Motor neuron (in vitro differentiated cells): ENCODE measurements around the gene TOPAZ1. TPM values are rescaled to one million over a fixed set of nuclear protein-coding genes. Genes with fewer than 3 reads are reported as not detected.
A peak's percentile ranks its signal among the peaks of the same experiment; 100 is the strongest.

ENCODE experiments used
- ATAC-seq, 8 experiments: fragments of 200-7000 bp; cut with Tn5 transposase; replicated peaks in 6 of 8; 2 replicates each; pipeline ENCODE4 v1.8.0; 2021; ENCODE audit warnings: mild to moderate bottlenecking in 8 of 8, moderate library complexity in 8 of 8
- H3K27ac ChIP-seq, 2 donors: fragments of 250-450 bp; sonication (Bioruptor Pico); 2 replicates each; pipeline ENCODE4 v1.9.0; 2021; ENCODE audit warnings: antibody characterized with exemption in 2 of 2, mild to moderate bottlenecking in 2 of 2, moderate library complexity in 1 of 2
- H3K4me1 ChIP-seq, 2 donors: fragments of 250-450 bp; sonication (Bioruptor Pico); replicated peaks in 1 of 2; 2 replicates each; pipeline ENCODE4 v1.6.1; 2021; ENCODE audit warnings: antibody characterized with exemption in 2 of 2, mild to moderate bottlenecking in 2 of 2, moderate library complexity in 1 of 2
- H3K4me3 ChIP-seq, 5 donors: fragments of 250-450 bp; sonication (Bioruptor Pico); 2 replicates each; pipeline ENCODE4 v1.9.0; 2021; ENCODE audit warnings: antibody characterized with exemption in 5 of 5, mild to moderate bottlenecking in 5 of 5, moderate library complexity in 4 of 5
- WGBS, 10 experiments: fragments of 450-650 bp; shearing (Covaris generic); methylation state at CpG; one replicate each; pipeline ENCODE4 v1.0.0; 2022; 5-methylcytosine and 5-hydroxymethylcytosine counted together
- in situ Hi-C, 9 experiments: fragments of 400-800 bp; cut with MboI; loops; one replicate each; pipeline ENCODE4 v1.15.0; 2021; ENCODE audit warnings: low sequenced_read_pairs in 9 of 9, low pct_unique_long_range_greater_than_20kb in 2 of 9; ENCODE audit not compliant: unreplicated experiment in 9 of 9
- total RNA-seq, 8 experiments: library from RNA; unstranded; fragments of 300-600 nt; gene quantifications; 2 replicates each; pipeline versions ENCODE4 v1.2.3 to v1.2.4, GENCODE V29; 2022

TOPAZ1 gene
- total RNA-seq = under 1 TPM in 2 of 8 experiments, not detected in 6; 0.04 to 0.14 TPM

DNA sequence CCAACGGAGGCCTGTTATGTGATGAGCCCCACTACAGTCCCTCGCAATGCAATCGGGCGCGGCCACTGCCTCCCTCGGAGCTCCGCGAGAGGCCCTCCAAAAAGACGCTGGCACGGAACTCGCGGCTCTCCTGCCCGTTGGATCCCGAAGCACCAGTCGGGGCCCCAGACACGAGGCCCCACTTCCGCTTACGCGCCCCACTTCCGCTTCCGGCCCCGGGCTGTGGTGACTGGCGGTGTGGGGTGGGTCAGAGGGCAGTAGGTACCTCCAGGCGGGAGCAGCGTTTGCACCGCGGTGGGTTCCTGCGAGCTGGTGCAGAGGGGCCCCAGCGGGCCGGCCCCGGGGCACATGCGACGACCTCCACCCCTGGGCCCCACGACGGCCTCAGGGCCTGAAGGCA, at the start of gene TOPAZ1:
Gene TOPAZ1, plus strand, starts transcription at position 181 of the 400 bp plus-strand sequence. Its CDS starts 168 bp downstream, at position 349.
- 89 to 98% (median 98%) methylated on average over 3 to 20 of the region's 35 CpGs; no CpG with 5 or more reads in 7 of the 10 experiments for WGBS, 10 experiments
- Histone ChIP-seq H3K27ac (no peak within 1 kb of the TSS), H3K4me1 (no peaks in the 10 kb centered on the region), H3K4me3 (no peak within 1 kb of the TSS)
- in situ Hi-C loops = no loop called here
- no peak for ATAC-seq

DNA sequence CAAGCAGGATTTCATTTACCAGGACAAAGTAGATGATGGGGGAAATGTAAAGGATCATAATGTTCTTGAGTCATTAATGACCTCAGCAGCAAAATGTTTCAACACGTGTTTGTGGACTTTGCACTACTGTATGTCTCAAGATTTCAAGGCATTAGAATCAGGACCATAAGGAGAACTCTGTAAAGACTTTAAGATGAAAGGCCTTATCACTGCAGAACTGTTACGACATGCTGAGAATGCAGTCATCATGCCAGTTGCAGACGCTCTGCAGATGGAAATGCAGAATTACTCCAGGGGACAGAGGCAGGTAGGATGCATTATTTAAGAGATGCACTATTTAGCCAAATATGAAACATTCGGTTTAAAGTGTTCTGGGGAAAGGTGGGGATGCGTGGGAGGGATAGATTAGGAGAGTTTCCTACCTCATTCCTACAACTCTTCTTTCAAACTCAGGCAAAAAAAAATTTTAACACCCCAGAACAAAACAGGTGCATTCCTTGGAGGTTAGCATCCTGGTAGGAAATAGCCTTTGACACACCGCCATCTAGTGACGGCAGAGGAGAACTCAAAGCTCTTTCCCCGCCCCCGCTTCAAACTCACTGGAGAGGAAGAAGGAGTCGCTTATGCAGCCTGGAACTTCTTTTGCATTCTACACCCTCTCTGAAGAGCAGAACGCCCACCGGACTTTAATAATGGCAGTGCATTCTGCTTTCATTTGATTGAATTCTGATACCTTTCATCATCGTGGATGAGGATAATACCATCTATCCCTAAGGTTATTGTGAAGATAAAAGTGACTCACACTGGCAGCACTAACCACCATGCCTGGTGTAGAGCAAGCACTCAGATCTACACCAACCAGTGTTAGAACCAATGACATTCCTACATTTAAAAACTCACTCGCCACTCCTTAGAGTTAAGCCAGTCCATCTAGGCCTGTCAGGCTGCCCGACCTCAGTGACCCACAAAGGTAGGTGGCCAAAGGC, 43.1 kb upstream of the TOPAZ1 start:
- WGBS, 10 experiments = 0 to 45% (median 18%) methylated on average over 3 to 12 of the region's 15 CpGs; no CpG with 5 or more reads in 1 of the 10 experiments
- Histone ChIP-seq H3K4me1 (no peaks in the 10 kb centered on the region), H3K27ac (no peak overlapping the region), H3K4me3 (no peak overlapping the region)
- ATAC-seq = peak; percentile 71 to 97 (median 88)
- in situ Hi-C loops = loop anchor here in 5 of 9 experiments (10.0 to 25.0 kb wide), 5 partner anchors 186 to 1236 kb away; no protein-coding TSS in a partner anchor

DNA sequence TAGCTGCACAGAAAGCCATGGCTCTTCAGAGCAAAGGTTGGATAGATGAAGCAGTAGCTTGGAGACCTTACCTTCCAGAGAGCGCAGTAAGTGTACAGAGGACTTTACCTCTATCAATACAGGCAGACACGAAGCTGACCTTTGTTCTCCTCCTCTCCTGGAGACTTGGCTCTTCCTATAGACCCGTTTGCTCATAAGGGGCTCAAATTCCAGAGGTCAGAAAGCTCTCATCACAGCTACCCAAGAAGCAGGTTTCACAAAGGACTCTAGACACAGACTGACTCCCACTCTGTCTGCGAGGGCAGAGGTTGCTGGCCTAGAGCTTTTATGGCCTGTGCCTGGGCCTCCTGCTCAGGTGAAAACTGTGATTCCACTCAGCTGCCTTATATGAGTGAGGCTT, 35.4 kb upstream of the TOPAZ1 start:
- no peaks in the 10 kb centered on the region for H3K4me1 ChIP-seq
- no peak for ATAC-seq
- WGBS, 10 experiments = 37 to 100% (median 82%) methylated on average over 1 to 4 of the region's 4 CpGs; no CpG with 5 or more reads in 4 of the 10 experiments
- in situ Hi-C loops = loop anchor here in 2 of 9 experiments (25.0 kb wide), 2 partner anchors 669 to 1244 kb away; no protein-coding TSS in a partner anchor
- H3K4me3 ChIP-seq = no peak overlapping the region
- no peak overlapping the region for H3K27ac ChIP-seq

DNA sequence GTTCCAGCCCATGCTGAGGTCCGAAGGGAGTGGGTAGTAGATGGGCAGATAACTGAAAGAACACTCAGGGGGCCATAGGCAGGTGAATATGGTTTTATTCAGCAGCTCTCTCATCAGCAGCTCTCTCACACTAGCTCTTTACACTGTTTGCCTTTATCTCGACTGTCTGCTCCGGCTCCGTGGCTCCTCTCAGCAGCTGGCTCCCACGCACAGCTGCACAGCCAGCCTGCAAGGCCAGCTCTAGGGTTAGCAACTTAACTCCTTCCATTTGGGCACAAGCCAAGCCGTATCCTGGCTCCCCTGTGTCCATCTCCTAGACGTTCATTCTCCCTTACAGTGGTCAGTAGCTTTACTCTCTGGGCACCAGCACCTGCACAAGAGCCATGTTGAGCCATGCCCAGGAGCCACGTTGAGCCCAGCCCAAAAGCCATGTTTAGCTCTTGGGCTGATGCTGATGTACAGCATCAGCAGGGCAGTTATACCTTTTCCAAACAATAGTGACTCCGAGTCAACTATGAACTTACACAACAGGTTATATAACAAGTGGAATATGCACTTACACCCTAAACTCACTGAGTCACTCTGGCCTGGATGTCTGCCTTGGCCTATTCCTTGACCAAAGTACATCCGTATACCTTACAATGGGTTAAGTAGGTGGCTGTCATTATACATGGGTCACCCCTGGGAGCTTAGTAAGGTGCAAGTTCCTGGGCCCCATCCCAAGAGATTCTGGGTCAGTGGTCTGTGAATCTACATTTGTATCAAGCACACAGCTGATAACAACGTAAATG, 34.6 kb upstream of the TOPAZ1 start:
- 35 to 97% (median 67%) methylated on average over 2 to 7 of the region's 11 CpGs; no CpG with 5 or more reads in 3 of the 10 experiments for WGBS, 10 experiments
- Histone ChIP-seq H3K4me3 (no peak overlapping the region), H3K4me1 (no peaks in the 10 kb centered on the region), H3K27ac (no peak overlapping the region)
- ATAC-seq = no peak
- in situ Hi-C loops = loop anchor here in 2 of 9 experiments (25.0 kb wide), 2 partner anchors 670 to 1245 kb away; no protein-coding TSS in a partner anchor

DNA sequence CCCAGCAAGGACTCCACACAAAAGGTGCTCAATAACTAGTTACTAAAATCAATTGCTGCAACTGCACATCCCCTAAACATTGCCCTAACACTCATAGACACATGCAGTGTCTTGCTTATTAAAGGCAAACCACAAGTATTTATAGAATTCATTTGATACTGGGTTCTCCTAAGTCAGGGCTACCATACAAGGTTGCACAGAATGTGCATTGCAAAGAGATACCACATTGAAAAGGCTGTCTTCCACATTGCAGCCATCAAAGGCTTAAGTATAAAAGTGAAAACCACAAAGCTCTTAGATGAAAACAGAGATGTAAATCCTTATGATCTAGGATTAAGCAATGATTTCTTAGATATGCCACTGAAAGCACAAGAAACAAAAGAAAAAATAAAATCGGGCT, 33.6 kb upstream of the TOPAZ1 start:
- Histone ChIP-seq H3K4me1 (no peaks in the 10 kb centered on the region), H3K27ac (no peak overlapping the region), H3K4me3 (no peak overlapping the region)
- in situ Hi-C loops = loop anchor here in 2 of 9 experiments (25.0 kb wide), 2 partner anchors 671 to 1246 kb away; no protein-coding TSS in a partner anchor
- WGBS, 10 experiments = 0 to 80% (median 50%) methylated on average over 1 of the region's 1 CpG; no CpG with 5 or more reads in 1 of the 10 experiments
- peak in 3 of 8 experiments; percentile 40 to 91 (median 89) for ATAC-seq

DNA sequence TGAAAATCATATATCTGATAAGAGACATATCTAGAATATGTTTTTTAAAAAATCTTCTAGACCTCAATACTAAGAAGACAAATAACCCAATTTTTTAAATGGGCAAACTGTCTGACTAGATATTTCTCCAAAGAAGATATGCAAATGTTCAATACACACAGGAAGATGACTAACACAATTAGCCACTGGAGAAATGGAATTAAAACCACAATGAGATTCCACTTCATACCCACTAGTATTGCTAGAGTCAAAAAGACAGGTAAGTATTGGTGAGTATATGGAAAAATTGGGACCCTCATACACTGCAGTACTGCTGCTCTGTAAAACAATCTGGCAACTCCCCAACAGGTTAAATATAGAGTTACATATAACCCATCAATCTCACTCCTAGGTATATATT, 33.1 kb upstream of the TOPAZ1 start:
- Histone ChIP-seq H3K27ac (no peak overlapping the region), H3K4me3 (no peak overlapping the region), H3K4me1 (no peaks in the 10 kb centered on the region)
- in situ Hi-C loops = loop anchor here in 2 of 9 experiments (25.0 kb wide), 2 partner anchors 671 to 1246 kb away; no protein-coding TSS in a partner anchor
- peak in 2 of 8 experiments; percentile 68 to 69 for ATAC-seq

DNA sequence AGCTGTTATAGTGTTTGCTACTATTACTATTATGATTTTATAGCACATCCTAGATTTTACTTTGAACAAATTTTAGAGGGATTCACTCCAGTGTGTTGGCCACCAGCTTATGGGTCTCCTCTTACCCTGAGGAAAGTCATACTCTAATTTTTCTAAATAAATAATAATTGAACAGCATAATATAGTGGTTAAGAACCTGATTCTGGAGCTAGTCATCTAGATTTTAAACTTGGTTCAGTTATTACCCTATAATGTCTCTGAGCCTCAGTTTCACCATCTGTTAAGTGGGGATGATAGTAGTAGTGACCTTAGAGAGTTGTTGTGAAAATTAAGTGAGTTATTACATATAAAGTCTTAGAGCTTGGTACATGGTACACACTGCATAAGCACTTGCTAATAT, 30.7 kb upstream of the TOPAZ1 start:
- in situ Hi-C loops = loop anchor here in 2 of 9 experiments (25.0 kb wide), 2 partner anchors 674 to 1249 kb away; no protein-coding TSS in a partner anchor

DNA sequence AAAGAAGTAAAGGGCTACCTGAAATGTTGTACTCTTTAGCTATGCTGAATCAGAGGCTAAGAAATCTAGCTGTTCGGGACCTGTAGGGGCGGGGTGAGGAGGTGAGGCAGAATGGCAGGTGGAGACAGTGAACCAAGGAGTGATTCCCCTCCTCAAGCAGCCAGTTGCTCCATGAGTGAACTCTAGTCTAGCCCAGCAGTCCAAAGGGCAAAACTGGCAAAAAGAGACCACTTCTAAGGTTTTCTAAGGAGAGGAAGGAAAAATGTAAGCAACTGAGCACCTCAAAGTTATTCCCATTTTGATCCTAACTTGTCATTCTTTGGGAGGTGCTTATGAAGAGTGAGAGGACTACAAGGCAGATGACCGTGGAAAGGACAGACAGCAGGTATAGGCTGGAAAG, 19.3 kb upstream of the TOPAZ1 start:
- H3K4me3 ChIP-seq = no peak overlapping the region
- no peak overlapping the region for H3K27ac ChIP-seq
- no peak for ATAC-seq
- 0 to 94% (median 56%) methylated on average over 1 to 2 of the region's 3 CpGs; no CpG with 5 or more reads in 2 of the 10 experiments for WGBS, 10 experiments
- in situ Hi-C loops = loop anchor here in 2 of 9 experiments (25.0 kb wide), 2 partner anchors 685 to 1260 kb away; no protein-coding TSS in a partner anchor
- no peaks in the 10 kb centered on the region for H3K4me1 ChIP-seq

More for the DNA sequence above, 30.7 kb upstream of the TOPAZ1 start:
- H3K4me1 ChIP-seq = no peaks in the 10 kb centered on the region
- ATAC-seq = no peak
- H3K4me3 ChIP-seq = no peak overlapping the region
- H3K27ac ChIP-seq = no peak overlapping the region

DNA sequence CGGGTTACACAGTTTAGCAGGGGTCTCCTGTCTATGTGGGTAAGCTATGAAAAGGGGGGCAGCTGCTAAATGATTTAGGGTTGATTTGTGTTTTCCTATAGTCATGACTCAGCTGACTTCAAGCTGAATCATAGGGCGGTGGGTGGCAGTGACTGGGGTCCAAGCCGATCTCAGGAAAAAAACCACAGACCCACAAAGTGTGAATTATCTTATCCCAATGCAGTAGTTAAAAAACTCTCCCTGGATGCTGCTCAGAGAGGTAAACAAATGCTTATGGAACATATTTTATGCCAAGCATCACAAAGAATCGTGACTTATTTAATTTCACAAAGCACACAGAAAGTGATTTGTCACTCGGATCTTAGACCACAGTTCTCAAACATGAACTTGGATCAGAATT, 18.4 kb upstream of the TOPAZ1 start:
- WGBS, 10 experiments = 24 to 100% (median 69%) methylated on average over 1 to 5 of the region's 5 CpGs; no CpG with 5 or more reads in 2 of the 10 experiments
- in situ Hi-C loops = loop anchor here in 2 of 9 experiments (25.0 kb wide), 2 partner anchors 686 to 1261 kb away; no protein-coding TSS in a partner anchor
- ATAC-seq = no peak
- Histone ChIP-seq H3K27ac (no peak overlapping the region), H3K4me1 (no peaks in the 10 kb centered on the region), H3K4me3 (no peak overlapping the region)

DNA sequence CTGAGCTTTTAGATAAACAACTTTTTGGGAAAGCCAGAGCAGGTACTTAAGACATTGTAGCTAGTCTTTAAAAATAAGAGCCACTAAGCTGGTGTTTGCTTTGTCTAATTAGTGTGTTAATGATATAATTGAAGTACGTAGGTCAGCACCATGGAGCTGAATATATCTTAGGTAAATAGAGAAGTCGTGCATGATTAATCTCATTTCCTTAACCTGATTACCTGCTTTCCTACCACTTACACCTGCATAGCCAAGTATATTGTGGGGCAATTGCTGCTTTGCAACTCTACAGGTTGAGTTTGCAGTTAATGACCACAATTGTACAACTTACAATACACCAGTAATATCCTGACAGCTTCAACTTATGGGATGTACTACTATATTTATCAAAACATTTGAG, 17.6 kb upstream of the TOPAZ1 start:
- Histone ChIP-seq H3K27ac (no peak overlapping the region), H3K4me3 (no peak overlapping the region), H3K4me1 (no peaks in the 10 kb centered on the region)
- no peak for ATAC-seq
- in situ Hi-C loops = loop anchor here in 2 of 9 experiments (25.0 kb wide), 2 partner anchors 687 to 1262 kb away; no protein-coding TSS in a partner anchor
- 0 to 100% (median 71%) methylated on average over 1 to 2 of the region's 2 CpGs; no CpG with 5 or more reads in 2 of the 10 experiments for WGBS, 10 experiments

DNA sequence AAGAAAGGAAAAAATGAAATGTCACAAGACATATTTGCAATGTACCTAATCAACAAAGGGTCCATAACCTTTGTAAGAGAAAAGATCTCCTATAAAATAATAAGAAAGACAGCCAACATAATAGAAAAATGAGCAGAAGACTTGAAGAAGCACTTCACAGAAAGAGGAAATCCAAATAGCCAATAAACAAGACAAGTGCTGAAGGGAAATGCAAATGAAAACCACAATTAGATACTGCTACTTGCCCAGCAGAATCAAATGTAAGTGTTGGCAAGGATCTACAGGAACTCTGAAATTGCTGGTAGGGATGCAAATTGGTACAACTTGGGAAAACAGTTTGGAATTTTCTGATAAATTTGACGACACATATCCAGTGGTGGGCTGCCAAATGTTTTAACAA, 15.1 kb upstream of the TOPAZ1 start:
- in situ Hi-C loops = no loop called here
- H3K27ac ChIP-seq = no peak overlapping the region
- ATAC-seq = no peak
- no peak overlapping the region for H3K4me3 ChIP-seq
- 0 to 88% (median 40%) methylated on average over 1 of the region's 1 CpG; no CpG with 5 or more reads in 2 of the 10 experiments for WGBS, 10 experiments
- H3K4me1 ChIP-seq = no peaks in the 10 kb centered on the region

DNA sequence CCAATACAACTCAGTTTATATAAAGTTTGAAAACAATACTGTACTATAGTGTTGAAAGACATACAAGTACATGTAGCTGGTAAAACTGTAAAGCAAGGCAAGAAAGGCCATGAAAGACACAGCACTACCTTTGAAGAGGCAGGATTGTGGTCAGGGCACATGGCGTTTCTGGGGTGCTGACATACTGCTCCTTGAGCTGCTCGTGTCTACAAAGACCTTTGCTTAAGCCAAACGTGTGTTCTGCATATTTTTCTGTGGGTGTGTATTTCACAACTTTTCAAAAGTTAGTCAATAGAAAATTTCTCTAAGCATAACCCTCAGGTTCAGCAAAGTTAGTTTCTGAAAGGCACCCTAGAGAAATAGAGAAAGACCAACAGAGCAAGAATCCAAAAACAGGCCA, 14.1 kb upstream of the TOPAZ1 start:
- Histone ChIP-seq H3K4me1 (no peaks in the 10 kb centered on the region), H3K4me3 (no peak overlapping the region), H3K27ac (no peak overlapping the region)
- WGBS, 10 experiments = 22 to 100% (median 79%) methylated on average over 1 to 3 of the region's 3 CpGs; no CpG with 5 or more reads in 3 of the 10 experiments
- ATAC-seq = peak in 2 of 8 experiments; percentile 23 to 34
- in situ Hi-C loops = no loop called here
